ENCODE results near the gene CTAG2.

DNA sequence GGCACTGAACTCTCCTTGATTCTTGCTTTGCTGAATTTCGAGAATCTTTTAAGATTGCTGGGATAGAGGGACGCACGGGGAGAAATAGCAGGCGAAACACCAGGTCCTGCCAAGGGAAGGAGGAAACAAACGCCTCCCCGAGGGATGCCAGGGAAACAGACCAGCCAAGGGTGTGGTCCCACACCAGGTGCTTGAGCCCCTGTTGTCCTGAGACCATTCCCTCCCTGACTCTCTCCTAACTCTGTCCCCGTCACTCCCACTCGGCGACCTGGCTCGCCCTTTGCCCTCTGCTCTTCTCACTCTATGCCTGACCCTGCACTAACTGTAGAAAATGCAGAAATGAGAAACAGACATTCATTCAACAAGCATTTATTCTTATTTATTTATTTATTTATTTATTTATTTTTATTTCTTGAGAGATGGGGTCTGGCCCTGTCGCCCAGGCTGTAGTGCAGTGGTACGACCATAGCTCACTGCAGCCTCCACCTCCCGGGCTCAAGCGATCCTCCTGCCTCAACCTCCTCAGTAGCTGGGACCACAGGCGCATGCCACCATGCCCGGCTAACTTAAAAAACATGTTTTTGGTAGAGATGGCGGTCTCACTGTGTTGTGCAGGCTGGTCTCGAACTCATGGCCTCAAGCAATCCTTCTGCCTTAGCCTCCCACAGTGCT, 50.5 kb downstream of the CTAG2 start:
- TF ChIP-seq TAF1 (IDR thresholded peaks at IDR 0.05; ENCODE audit: borderline replicate concordance, low read depth, low read length) = no peak
- TF ChIP-seq POLR2A (IDR thresholded peaks at IDR 0.05; ENCODE audit: low read depth, low read length) = no peak
- no peak for TF ChIP-seq POLR2AphosphoS5 (IDR thresholded peaks at IDR 0.05; ENCODE audit: low read depth, low read length)

Data from GM12892 (cell line).